ENCODE results near the gene PRG3.

Gene PRG3

DNA sequence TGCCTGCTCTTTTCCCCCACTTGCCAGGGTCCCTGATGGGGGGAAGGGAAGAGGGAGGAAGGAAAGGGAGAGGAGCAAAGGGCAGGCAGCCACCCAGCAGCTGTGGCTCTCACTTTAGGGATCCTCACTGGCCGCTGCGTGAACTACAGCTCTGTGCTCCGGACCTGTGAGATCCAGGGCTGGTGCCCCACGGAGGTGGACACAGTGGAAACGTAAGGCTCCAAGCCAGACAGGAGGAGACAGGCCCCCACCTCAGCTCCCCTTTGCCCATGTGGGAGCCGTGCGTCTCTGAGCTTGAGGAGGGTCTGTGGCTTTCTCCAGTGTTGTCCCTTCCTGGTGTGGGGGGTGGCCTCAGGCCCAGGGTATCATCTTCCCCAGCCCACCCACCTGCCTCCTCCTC lies 32.9 kb downstream of the PRG3 start:
- Histone ChIP-seq H3K27ac (no peak overlapping the region), H3K27me3 (peaks cover 0 to 2% of the 10 kb centered on the region in 2 donors), H3K4me3 (no peak overlapping the region), H3K4me1 (peaks cover 0 to 9% (median 4%) of the 10 kb centered on the region in 4 donors), H3K36me3 (no peaks in the 10 kb centered on the region), H3K9me3 (no peaks in the 10 kb centered on the region)
- DNase-seq, result no peak
- TF ChIP-seq, protein P1, sequence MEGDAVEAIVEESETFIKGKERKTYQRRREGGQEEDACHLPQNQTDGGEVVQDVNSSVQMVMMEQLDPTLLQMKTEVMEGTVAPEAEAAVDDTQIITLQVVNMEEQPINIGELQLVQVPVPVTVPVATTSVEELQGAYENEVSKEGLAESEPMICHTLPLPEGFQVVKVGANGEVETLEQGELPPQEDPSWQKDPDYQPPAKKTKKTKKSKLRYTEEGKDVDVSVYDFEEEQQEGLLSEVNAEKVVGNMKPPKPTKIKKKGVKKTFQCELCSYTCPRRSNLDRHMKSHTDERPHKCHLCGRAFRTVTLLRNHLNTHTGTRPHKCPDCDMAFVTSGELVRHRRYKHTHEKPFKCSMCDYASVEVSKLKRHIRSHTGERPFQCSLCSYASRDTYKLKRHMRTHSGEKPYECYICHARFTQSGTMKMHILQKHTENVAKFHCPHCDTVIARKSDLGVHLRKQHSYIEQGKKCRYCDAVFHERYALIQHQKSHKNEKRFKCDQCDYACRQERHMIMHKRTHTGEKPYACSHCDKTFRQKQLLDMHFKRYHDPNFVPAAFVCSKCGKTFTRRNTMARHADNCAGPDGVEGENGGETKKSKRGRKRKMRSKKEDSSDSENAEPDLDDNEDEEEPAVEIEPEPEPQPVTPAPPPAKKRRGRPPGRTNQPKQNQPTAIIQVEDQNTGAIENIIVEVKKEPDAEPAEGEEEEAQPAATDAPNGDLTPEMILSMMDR (IDR thresholded peaks at IDR 0.05), result no peak
- intact Hi-C loops (cut with DNase I; ENCODE audit: low total_unique reads), result loop anchor here (10.0 kb wide), 1 partner anchor 87 kb away; no protein-coding TSS in a partner anchor

DNA sequence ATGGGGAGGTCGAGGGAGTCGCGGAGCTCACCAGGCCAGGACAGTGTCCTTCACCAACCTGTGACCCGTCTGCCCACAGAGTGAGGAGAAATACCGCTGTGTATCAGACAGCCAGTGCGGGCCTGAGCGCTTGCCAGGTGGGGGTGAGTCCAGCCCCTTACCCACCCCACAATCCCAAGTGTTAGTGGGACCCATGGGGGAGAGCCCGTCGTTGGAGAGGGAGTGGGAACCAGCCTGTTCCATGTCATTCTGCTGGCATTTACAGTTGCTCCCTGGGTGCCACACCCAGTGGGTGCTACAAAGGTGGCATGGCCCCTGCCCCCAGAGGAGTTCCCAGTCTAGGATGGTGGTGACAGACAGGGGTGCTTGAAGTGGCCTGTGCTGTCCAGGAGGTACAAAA lies 33.6 kb downstream of the PRG3 start:
- intact Hi-C loops (cut with DNase I; ENCODE audit: low total_unique reads), result loop anchor here (10.0 kb wide), 1 partner anchor 87 kb away; no protein-coding TSS in a partner anchor
- TF ChIP-seq, protein P1 (IDR thresholded peaks at IDR 0.05), result no peak
- DNase-seq, result no peak
- no peak overlapping the region for H3K4me3 ChIP-seq
- H3K9me3 ChIP-seq, result no peaks in the 10 kb centered on the region
- peaks cover 0 to 9% (median 4%) of the 10 kb centered on the region in 4 donors for H3K4me1 ChIP-seq
- peaks cover 0 to 4% of the 10 kb centered on the region in 2 donors for H3K27me3 ChIP-seq
- H3K27ac ChIP-seq, result no peak overlapping the region
- H3K36me3 ChIP-seq, result no peaks in the 10 kb centered on the region

DNA sequence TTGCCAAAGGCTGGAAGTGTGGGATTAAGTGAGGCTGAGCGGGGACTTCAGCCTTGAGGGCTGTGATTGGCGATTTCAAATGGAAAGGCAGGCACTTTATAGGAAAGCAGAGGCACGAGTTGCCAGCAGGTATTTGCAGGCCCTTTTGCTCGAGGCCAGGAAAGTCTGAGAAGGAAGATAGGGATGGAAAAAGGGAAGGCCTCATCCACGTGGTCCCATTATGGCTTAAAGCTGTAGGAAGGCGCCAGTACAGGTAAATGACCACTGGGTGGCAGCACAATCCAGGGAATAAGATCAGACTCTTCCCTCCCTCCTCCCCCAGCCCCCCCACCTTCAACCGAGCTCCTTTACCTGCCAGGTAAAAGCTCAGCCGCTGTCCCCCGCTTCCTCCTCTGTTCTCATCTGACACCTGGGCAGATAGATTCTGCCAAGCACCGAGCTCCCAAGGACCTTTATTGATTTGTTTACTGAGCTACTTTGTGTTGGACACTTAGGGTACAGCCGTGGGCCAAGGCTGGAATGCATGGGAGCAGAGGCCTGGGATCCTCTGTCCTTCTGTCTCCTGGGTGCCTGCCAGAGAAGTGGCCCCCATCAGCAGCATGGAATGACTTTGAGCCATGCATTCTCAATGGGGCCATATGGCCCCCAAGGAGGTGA lies 35.3 kb downstream of the PRG3 start:
- peak in 1 of 2 donors; percentile 74 for DNase-seq
- intact Hi-C loops (cut with DNase I; ENCODE audit: low total_unique reads), result loop anchor here (10.0 kb wide), 1 partner anchor 89 kb away; no protein-coding TSS in a partner anchor
- TF ChIP-seq, protein P1 (IDR thresholded peaks at IDR 0.05), result peak; percentile 57 to 75

DNA sequence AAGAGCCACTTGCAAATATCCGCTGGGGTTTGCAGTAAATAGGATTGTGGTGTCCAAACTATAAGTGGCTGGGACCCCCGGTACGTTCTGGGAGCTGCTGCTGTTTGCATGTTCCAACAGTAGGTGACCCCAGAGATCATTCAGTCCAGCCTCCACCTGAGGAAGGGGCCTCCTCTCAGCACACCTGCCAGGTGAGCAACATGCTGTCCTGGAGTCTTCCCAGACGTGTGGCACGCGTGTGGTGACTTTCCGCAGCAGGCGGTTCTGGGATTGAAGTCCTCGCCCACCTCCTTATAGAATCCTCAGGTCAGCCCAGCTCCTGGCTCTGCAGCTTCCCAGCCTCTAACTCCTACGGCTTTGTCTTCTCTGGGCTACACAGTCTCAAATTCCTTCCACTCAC lies 36.1 kb downstream of the PRG3 start:
- no peak for DNase-seq
- Histone ChIP-seq H3K27ac (no peak overlapping the region), H3K9me3 (no peaks in the 10 kb centered on the region), H3K27me3 (peaks cover 0 to 4% of the 10 kb centered on the region in 2 donors), H3K36me3 (no peaks in the 10 kb centered on the region), H3K4me3 (no peak overlapping the region), H3K4me1 (peaks cover 0 to 6% (median 2%) of the 10 kb centered on the region in 4 donors)
- intact Hi-C loops (cut with DNase I; ENCODE audit: low total_unique reads), result loop anchor here (10.0 kb wide), 1 partner anchor 90 kb away; no protein-coding TSS in a partner anchor
- TF ChIP-seq, protein P1 (IDR thresholded peaks at IDR 0.05), result no peak

More for the DNA sequence above, 35.3 kb downstream of the PRG3 start:
- Histone ChIP-seq H3K27ac (no peak overlapping the region), H3K9me3 (no peaks in the 10 kb centered on the region), H3K36me3 (no peaks in the 10 kb centered on the region), H3K4me3 (no peak overlapping the region), H3K27me3 (peaks cover 0 to 4% of the 10 kb centered on the region in 2 donors), H3K4me1 (peaks cover 0 to 9% (median 4%) of the 10 kb centered on the region in 4 donors)

DNA sequence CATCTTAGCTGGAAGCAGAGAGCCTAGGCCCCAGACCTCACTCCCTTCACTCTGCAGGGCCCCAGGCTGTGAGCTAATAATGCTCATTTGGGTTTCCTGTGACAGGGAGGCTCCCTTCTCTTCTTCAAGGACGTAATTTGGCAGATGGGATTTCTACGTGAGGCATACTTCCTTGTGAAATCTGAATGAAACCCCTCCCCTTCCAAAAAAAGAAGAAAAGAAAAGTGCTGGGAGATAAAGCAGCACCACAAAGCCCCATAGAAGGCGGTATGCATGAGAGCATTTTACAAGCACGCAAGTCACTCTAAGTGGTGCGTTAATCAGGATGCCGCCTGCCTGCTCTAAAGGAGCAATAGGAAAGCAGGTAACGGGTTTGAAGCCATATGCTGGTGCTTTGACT lies 37.1 kb downstream of the PRG3 start:
- H3K27ac ChIP-seq, result no peak overlapping the region
- TF ChIP-seq, protein P1 (IDR thresholded peaks at IDR 0.05), result no peak

More for the DNA sequence above, 37.1 kb downstream of the PRG3 start:
- no peaks in the 10 kb centered on the region for H3K9me3 ChIP-seq
- H3K27me3 ChIP-seq, result peaks cover 0 to 9% of the 10 kb centered on the region in 2 donors
- DNase-seq, result no peak
- intact Hi-C loops (cut with DNase I; ENCODE audit: low total_unique reads), result loop anchor here (10.0 kb wide), 1 partner anchor 91 kb away; no protein-coding TSS in a partner anchor
- no peak overlapping the region for H3K4me3 ChIP-seq
- no peaks in the 10 kb centered on the region for H3K36me3 ChIP-seq
- H3K4me1 ChIP-seq, result peaks cover 0 to 3% (median 0%) of the 10 kb centered on the region in 4 donors
